Adrenal gland (tissue), 5 donors: ENCODE data around the gene MACROD2.

Experiments
- CTCF ChIP-seq, 6 experiments: fragments of 450-650 bp in 4 of 6; fragments of 200-600 bp in 2 of 6; sonication (generic) in 1 of 6; IDR thresholded peaks; 1 replicate in 5 of 6; 2 replicates in 1 of 6; pipeline versions ENCODE4 v1.5.1 to v1.8.0; 2016 to 2021; ENCODE audit warnings: antibody characterized with exemption in 6 of 6, mild to moderate bottlenecking in 2 of 6, moderate library complexity in 1 of 6
- POLR2A ChIP-seq, 2 donors: fragments of 450-650 bp; IDR thresholded peaks; one replicate each; pipeline ENCODE4 v1.6.1; 2017; ENCODE audit warnings: antibody characterized with exemption in 2 of 2, mild to moderate bottlenecking in 2 of 2, moderate library complexity in 1 of 2
- donor health status: DM: no; HTN: no; CAD: no.

DNA sequence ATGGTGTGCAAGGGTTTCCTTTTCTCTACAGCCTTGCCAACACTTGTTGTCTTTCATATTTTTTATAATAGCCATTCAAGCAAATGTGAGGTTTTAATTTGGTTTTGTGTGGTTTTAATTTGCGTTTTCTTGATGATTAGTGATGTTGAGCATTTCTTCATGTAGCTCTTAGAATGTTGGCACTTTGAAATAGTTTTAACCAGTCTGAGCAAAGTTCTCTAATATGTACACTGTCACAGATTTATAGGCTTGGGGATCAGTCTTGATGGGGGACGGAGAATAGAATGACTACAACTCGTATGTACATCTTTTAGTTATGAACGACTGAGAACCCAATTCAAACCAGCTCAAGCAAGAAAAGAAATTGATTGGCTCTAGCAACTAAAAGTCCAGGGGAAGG is 1574.8 kb downstream of the MACROD2 start:
- TF ChIP-seq CTCF (IDR thresholded peaks at IDR 0.05) (no peak), POLR2A (IDR thresholded peaks at IDR 0.05) (no peak)
